ENCODE data around the gene ADGRA1. TPM values are rescaled to one million over a fixed set of nuclear protein-coding genes. Genes with fewer than 3 reads are reported as not detected.

Gene ADGRA1
- total RNA-seq, 4 donors from 2014 or later, result 0.13 TPM; not detected in 3

GRCh38 chr10:133097961-133098360, 10.2 kb downstream of the ADGRA1 start:
- Histone ChIP-seq H3K4me3 (no peak overlapping the region), H3K9me3 (no peaks in the 10 kb centered on the region), H3K36me3 (no peaks in the 10 kb centered on the region), H3K27me3 (peaks cover 89% of the 10 kb centered on the region), H3K27ac (no peak overlapping the region), H3K4me1 (no peaks in the 10 kb centered on the region)
- no CpG with 5 or more reads among the region's 11 CpGs for WGBS, 2 donors (ENCODE audit: low coverage in 1 of 2)
- TF ChIP-seq EP300 (IDR thresholded peaks at IDR 0.05) (no peak), POLR2AphosphoS5 (IDR thresholded peaks at IDR 0.05) (no peak), POLR2A (IDR thresholded peaks at IDR 0.05) (no peak), CTCF (IDR thresholded peaks at IDR 0.05) (no peak)
- no peak for ATAC-seq

GRCh38 chr10:133098426-133099124, 10.9 kb downstream of the ADGRA1 start:
- H3K9me3 ChIP-seq, result no peaks in the 10 kb centered on the region
- no peak overlapping the region for H3K27ac ChIP-seq
- no peaks in the 10 kb centered on the region for H3K4me1 ChIP-seq
- H3K36me3 ChIP-seq, result no peaks in the 10 kb centered on the region
- H3K27me3 ChIP-seq, result peaks cover 95% of the 10 kb centered on the region
- H3K4me3 ChIP-seq, result no peak overlapping the region
- no peak for TF ChIP-seq POLR2A (IDR thresholded peaks at IDR 0.05)
- no peak for TF ChIP-seq EP300 (IDR thresholded peaks at IDR 0.05)
- no peak for TF ChIP-seq CTCF (IDR thresholded peaks at IDR 0.05)
- TF ChIP-seq POLR2AphosphoS5 (IDR thresholded peaks at IDR 0.05), result no peak
- WGBS, 2 donors (ENCODE audit: low coverage in 1 of 2), result 72% methylated on average over 5 of the region's 44 CpGs; no CpG with 5 or more reads in 1 of the 2 donors
- ATAC-seq, result no peak

GRCh38 chr10:133099571-133099970, 11.8 kb downstream of the ADGRA1 start:
- TF ChIP-seq POLR2AphosphoS5 (IDR thresholded peaks at IDR 0.05), result no peak
- TF ChIP-seq EP300 (IDR thresholded peaks at IDR 0.05), result no peak
- TF ChIP-seq CTCF (IDR thresholded peaks at IDR 0.05), result no peak
- no peak for TF ChIP-seq POLR2A (IDR thresholded peaks at IDR 0.05)
- Histone ChIP-seq H3K27me3 (peaks cover 99% of the 10 kb centered on the region), H3K4me1 (no peaks in the 10 kb centered on the region), H3K36me3 (no peaks in the 10 kb centered on the region), H3K4me3 (no peak overlapping the region), H3K9me3 (no peaks in the 10 kb centered on the region), H3K27ac (no peak overlapping the region)
- no CpG with 5 or more reads among the region's 5 CpGs for WGBS, 2 donors (ENCODE audit: low coverage in 1 of 2)
- no peak for ATAC-seq

- Histone ChIP-seq H3K27ac (no peak overlapping the region), H3K27me3 (peaks cover 99% of the 10 kb centered on the region), H3K4me3 (no peak overlapping the region), H3K9me3 (no peaks in the 10 kb centered on the region), H3K4me1 (no peaks in the 10 kb centered on the region), H3K36me3 (no peaks in the 10 kb centered on the region)
- WGBS, 2 donors (ENCODE audit: low coverage in 1 of 2), result no CpG with 5 or more reads among the region's 24 CpGs
- no peak for ATAC-seq
- no peak for TF ChIP-seq POLR2A (IDR thresholded peaks at IDR 0.05)
- no peak for TF ChIP-seq EP300 (IDR thresholded peaks at IDR 0.05)
- no peak for TF ChIP-seq POLR2AphosphoS5 (IDR thresholded peaks at IDR 0.05)
- TF ChIP-seq CTCF (IDR thresholded peaks at IDR 0.05), result no peak
Measured at GRCh38 chr10:133100186-133100585, 12.5 kb downstream of the ADGRA1 start.

- H3K4me3 ChIP-seq, result no peak overlapping the region
- peaks cover 99% of the 10 kb centered on the region for H3K27me3 ChIP-seq
- no CpG with 5 or more reads among the region's 37 CpGs for WGBS, 2 donors (ENCODE audit: low coverage in 1 of 2)
- TF ChIP-seq POLR2AphosphoS5 (IDR thresholded peaks at IDR 0.05) (no peak), POLR2A (IDR thresholded peaks at IDR 0.05) (no peak), EP300 (IDR thresholded peaks at IDR 0.05) (no peak), CTCF (IDR thresholded peaks at IDR 0.05) (no peak)
- H3K4me1 ChIP-seq, result no peaks in the 10 kb centered on the region
- no peaks in the 10 kb centered on the region for H3K36me3 ChIP-seq
- H3K27ac ChIP-seq, result no peak overlapping the region
- no peak for ATAC-seq
- H3K9me3 ChIP-seq, result peaks cover 0 to under 1% (median 0%) of the 10 kb centered on the region in 3 donors
Measured at GRCh38 chr10:133100706-133101415, 13.1 kb downstream of the ADGRA1 start.
